SJCRH30 (cell line): ENCODE results near the gene SPTBN5. TPM values are rescaled to one million over a fixed set of nuclear protein-coding genes. Genes with fewer than 3 reads are reported as not detected.

Source experiments
- DNase-seq, 2 experiments: peaks; one replicate each; pipeline ENCODE4 v3.0.0-alpha.2; 2015 to 2020
- H3K27ac ChIP-seq: fragments of 250-450 bp; sonication (Bioruptor Pico); 2 replicates; pipeline ENCODE4 v1.5.1; 2020; ENCODE audit warnings: mild to moderate bottlenecking, moderate library complexity
- H3K27me3 ChIP-seq: fragments of 250-450 bp; sonication (Bioruptor Pico); 2 replicates; pipeline ENCODE4 v1.5.1; 2020; ENCODE audit warnings: mild to moderate bottlenecking, moderate library complexity
- H3K36me3 ChIP-seq: fragments of 250-450 bp; sonication (Bioruptor Pico); 2 replicates; pipeline ENCODE4 v1.5.1; 2020; ENCODE audit warnings: mild to moderate bottlenecking, moderate library complexity
- H3K4me1 ChIP-seq: fragments of 250-450 bp; sonication (Bioruptor Pico); 2 replicates; pipeline ENCODE4 v1.5.1; 2020; ENCODE audit warnings: mild to moderate bottlenecking, moderate library complexity
- H3K4me3 ChIP-seq: fragments of 250-450 bp; sonication (Bioruptor Pico); 2 replicates; pipeline ENCODE4 v1.5.1; 2020; ENCODE audit warnings: mild to moderate bottlenecking, moderate library complexity
- H3K9me3 ChIP-seq: fragments of 250-450 bp; sonication (Bioruptor Pico); replicated peaks from 2 replicates; pipeline ENCODE4 v1.5.1; 2020; ENCODE audit warnings: mild to moderate bottlenecking, moderate library complexity
- total RNA-seq: library from RNA; depleted of rRNA; stranded (reverse); fragments of >200 nt; shearing (Covaris generic); gene quantifications from 2 replicates; pipeline ENCODE4 v1.2.3, GENCODE V29; 2014

SPTBN5 gene
- total RNA-seq, 1 experiment from 2014 or later, result 0.55 TPM

- Histone ChIP-seq H3K9me3 (no peaks in the 10 kb centered on the region), H3K4me1 (peaks cover 4% of the 10 kb centered on the region; the same call in 1 of the 2 replicates), H3K36me3 (no peaks in the 10 kb centered on the region), H3K27ac (no peak overlapping the region), H3K4me3 (no peak overlapping the region), H3K27me3 (no peaks in the 10 kb centered on the region)
- no peak for DNase-seq
Measured at GRCh38 chr15:41862515-41863116, 31.2 kb downstream of the SPTBN5 start.

GRCh38 chr15:41861736-41862356 is 32.0 kb downstream of the SPTBN5 start:
- Histone ChIP-seq H3K27me3 (no peaks in the 10 kb centered on the region), H3K27ac (no peak overlapping the region), H3K9me3 (no peaks in the 10 kb centered on the region), H3K4me3 (no peak overlapping the region), H3K4me1 (peaks cover 4% of the 10 kb centered on the region; the same call in 1 of the 2 replicates), H3K36me3 (no peaks in the 10 kb centered on the region)
- no peak for DNase-seq

GRCh38 chr15:41860049-41860828 is 33.6 kb downstream of the SPTBN5 start:
- DNase-seq, result no peak

GRCh38 chr15:41858756-41859155 is 35.1 kb downstream of the SPTBN5 start:
- Histone ChIP-seq H3K27ac (no peak overlapping the region), H3K4me1 (peaks cover 3% of the 10 kb centered on the region; the same call in 1 of the 2 replicates)

More at GRCh38 chr15:41860049-41860828, 33.6 kb downstream of the SPTBN5 start:
- Histone ChIP-seq H3K36me3 (no peaks in the 10 kb centered on the region), H3K4me3 (no peak overlapping the region), H3K27ac (no peak overlapping the region), H3K27me3 (no peaks in the 10 kb centered on the region), H3K9me3 (no peaks in the 10 kb centered on the region), H3K4me1 (no peaks in the 10 kb centered on the region; the same call in 1 of the 2 replicates)

GRCh38 chr15:41857316-41857715 is 36.5 kb downstream of the SPTBN5 start:
- no peak overlapping the region for H3K4me3 ChIP-seq
- no peaks in the 10 kb centered on the region for H3K9me3 ChIP-seq
- H3K4me1 ChIP-seq, result peaks cover 3% of the 10 kb centered on the region; the same call in 1 of the 2 replicates
- no peaks in the 10 kb centered on the region for H3K27me3 ChIP-seq
- no peak overlapping the region for H3K27ac ChIP-seq
- DNase-seq, result no peak
- H3K36me3 ChIP-seq, result no peaks in the 10 kb centered on the region

More at GRCh38 chr15:41858756-41859155, 35.1 kb downstream of the SPTBN5 start:
- Histone ChIP-seq H3K27me3 (no peaks in the 10 kb centered on the region), H3K9me3 (no peaks in the 10 kb centered on the region), H3K4me3 (no peak overlapping the region), H3K36me3 (no peaks in the 10 kb centered on the region)
- peak; percentile 45 to 55 for DNase-seq

GRCh38 chr15:41856716-41857115 is 37.1 kb downstream of the SPTBN5 start:
- H3K27me3 ChIP-seq, result no peaks in the 10 kb centered on the region
- H3K4me1 ChIP-seq, result peaks cover 3% of the 10 kb centered on the region; the same call in 1 of the 2 replicates
- no peak overlapping the region for H3K27ac ChIP-seq
- H3K36me3 ChIP-seq, result no peaks in the 10 kb centered on the region
- no peaks in the 10 kb centered on the region for H3K9me3 ChIP-seq
- DNase-seq, result no peak
- H3K4me3 ChIP-seq, result no peak overlapping the region

GRCh38 chr15:41856262-41856661 is 37.6 kb downstream of the SPTBN5 start:
- peaks cover 3% of the 10 kb centered on the region; the same call in 1 of the 2 replicates for H3K4me1 ChIP-seq
- H3K4me3 ChIP-seq, result no peak overlapping the region
- H3K27ac ChIP-seq, result no peak overlapping the region
- H3K36me3 ChIP-seq, result no peaks in the 10 kb centered on the region
- no peaks in the 10 kb centered on the region for H3K9me3 ChIP-seq
- no peak for DNase-seq
- H3K27me3 ChIP-seq, result no peaks in the 10 kb centered on the region

- no peak for DNase-seq
- Histone ChIP-seq H3K4me1 (peaks cover 3% of the 10 kb centered on the region; the same call in 1 of the 2 replicates), H3K27me3 (no peaks in the 10 kb centered on the region), H3K27ac (no peak overlapping the region), H3K36me3 (no peaks in the 10 kb centered on the region), H3K9me3 (no peaks in the 10 kb centered on the region), H3K4me3 (no peak overlapping the region)
Measured at GRCh38 chr15:41855261-41855961, 38.4 kb downstream of the SPTBN5 start.

GRCh38 chr15:41854443-41854842 is 39.4 kb downstream of the SPTBN5 start:
- peaks cover 3% of the 10 kb centered on the region; the same call in 1 of the 2 replicates for H3K4me1 ChIP-seq
- no peak overlapping the region for H3K4me3 ChIP-seq
- H3K9me3 ChIP-seq, result no peaks in the 10 kb centered on the region
- H3K36me3 ChIP-seq, result no peaks in the 10 kb centered on the region
- no peaks in the 10 kb centered on the region for H3K27me3 ChIP-seq
- H3K27ac ChIP-seq, result no peak overlapping the region
- no peak for DNase-seq

- Histone ChIP-seq H3K9me3 (no peaks in the 10 kb centered on the region), H3K36me3 (no peaks in the 10 kb centered on the region), H3K4me3 (no peak overlapping the region), H3K27me3 (no peaks in the 10 kb centered on the region), H3K27ac (no peak overlapping the region), H3K4me1 (peaks cover 3% of the 10 kb centered on the region; the same call in 1 of the 2 replicates)
- no peak for DNase-seq
Measured at GRCh38 chr15:41853831-41854230, 40.0 kb downstream of the SPTBN5 start.

- Histone ChIP-seq H3K4me3 (no peak overlapping the region), H3K27me3 (no peaks in the 10 kb centered on the region), H3K4me1 (peaks cover 3% of the 10 kb centered on the region; the same call in 1 of the 2 replicates), H3K9me3 (no peaks in the 10 kb centered on the region), H3K36me3 (no peaks in the 10 kb centered on the region), H3K27ac (no peak overlapping the region)
- peak; percentile 34 to 36 for DNase-seq
Measured at GRCh38 chr15:41852736-41853590, 40.9 kb downstream of the SPTBN5 start.

- Histone ChIP-seq H3K9me3 (no peaks in the 10 kb centered on the region), H3K27me3 (no peaks in the 10 kb centered on the region), H3K4me3 (no peak overlapping the region), H3K4me1 (peaks cover 3% of the 10 kb centered on the region; the same call in 1 of the 2 replicates), H3K27ac (no peak overlapping the region), H3K36me3 (no peaks in the 10 kb centered on the region)
- DNase-seq, result no peak
Measured at GRCh38 chr15:41851755-41852370, 42.0 kb downstream of the SPTBN5 start.

- peak; percentile 29 to 34 for DNase-seq
- H3K9me3 ChIP-seq, result no peaks in the 10 kb centered on the region
- no peak overlapping the region for H3K27ac ChIP-seq
- no peak overlapping the region for H3K4me3 ChIP-seq
- H3K36me3 ChIP-seq, result peaks cover 2% of the 10 kb centered on the region; the same call in 1 of the 2 replicates
- H3K4me1 ChIP-seq, result peaks cover 3% of the 10 kb centered on the region; the same call in 1 of the 2 replicates
- H3K27me3 ChIP-seq, result no peaks in the 10 kb centered on the region
Measured at GRCh38 chr15:41851167-41851523, 42.7 kb downstream of the SPTBN5 start.
